Activated CD8-positive, alpha-beta memory T cell treated with anti-CD3 and anti-CD28 coated beads, Interleukin-2, amount 50 U/mL, for 24 hours (primary cell): ENCODE measurements around the gene NEO1.
"Not testable (repeated sequence)": the region's sequence is repeated elsewhere in the genome, so short reads cannot be mapped to it uniquely, and the experiment has no call there.

ENCODE experiments used
- DNase-seq: peaks from one replicate; pipeline ENCODE4 v3.0.0-alpha.2; 2020; ENCODE audit errors: extremely low read depth

The NEO1 gene

DNA sequence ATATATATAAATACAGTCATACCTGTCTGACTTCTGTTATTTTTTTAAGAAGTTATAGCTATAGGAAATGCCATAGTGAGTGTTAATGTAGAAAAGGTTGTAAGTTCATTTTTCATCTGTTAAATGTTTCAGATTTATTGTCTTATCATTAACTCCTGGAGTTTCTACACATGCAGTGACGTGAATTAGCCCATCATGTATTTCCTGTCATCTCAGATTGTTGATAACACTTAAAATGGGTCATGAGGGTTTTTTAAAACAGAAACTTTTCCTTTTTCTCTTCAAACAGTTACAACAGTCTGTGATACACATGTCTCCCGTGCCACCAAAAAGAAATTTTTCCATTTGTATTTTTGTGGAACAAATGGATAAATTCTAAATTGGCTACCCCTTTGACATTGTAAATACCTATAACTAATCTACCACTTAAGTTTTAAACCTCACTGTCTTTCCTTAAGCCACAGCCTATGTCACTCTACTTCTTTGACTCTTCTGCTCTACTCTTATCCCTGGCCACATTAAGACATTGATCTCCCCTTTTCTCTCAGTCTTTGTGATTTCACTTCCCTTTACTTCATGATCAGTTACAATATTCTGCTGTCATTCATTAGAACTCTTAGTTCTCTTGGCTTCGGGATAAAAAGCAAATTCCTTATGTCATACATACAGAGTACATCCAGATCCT is 89.1 kb downstream of the NEO1 start:
- DNase-seq, result no peak

DNA sequence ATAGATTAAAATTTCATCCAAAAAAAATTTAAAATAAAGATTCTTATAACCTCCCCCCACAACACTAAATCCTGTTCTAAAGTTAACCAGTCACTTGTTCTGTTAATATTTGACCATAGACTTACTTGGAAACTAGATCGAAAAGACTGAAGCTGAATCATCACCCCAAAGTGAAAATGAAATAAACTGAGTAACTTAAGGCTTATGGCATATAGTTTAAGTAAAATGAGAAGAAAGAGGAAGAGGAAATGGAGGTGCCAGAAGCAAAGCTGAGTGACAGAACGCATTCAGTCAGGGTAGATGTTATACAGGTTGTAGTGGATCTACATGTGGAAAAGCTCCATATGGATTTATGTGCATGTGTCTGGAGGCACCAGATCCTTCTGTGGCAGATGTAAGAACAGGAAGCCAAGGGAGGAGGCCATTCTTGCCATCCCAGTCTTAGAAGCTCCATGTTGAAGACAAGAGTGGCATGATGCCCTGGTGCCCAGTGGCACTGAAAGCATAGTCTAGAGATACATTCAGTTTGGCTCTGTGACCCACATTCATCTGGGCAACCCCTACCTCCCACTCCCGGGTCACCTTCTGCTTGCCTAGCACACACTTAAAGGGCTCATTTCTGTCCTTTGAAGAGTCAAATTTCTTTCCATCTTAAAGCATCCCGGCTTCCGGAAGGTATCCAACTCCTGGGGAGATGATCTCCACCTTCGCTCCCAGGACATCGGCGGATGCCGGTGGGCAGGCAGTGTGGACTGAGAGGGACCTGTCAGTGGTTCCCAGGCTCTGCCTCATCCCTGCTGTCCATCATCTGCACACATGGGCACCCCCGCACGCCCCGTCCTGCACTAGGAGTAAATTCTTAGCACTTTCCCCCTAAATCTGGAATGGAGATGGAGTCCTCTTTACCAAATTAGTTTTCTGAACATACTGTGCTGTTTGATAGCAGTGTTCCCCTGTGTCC is 90.8 kb downstream of the NEO1 start:
- no peak for DNase-seq

GRCh38 chr15:73143763-73144155 is 91.5 kb downstream of the NEO1 start:
- DNase-seq, result no peak

- no peak for DNase-seq
These were observed 94.2 kb downstream of the NEO1 start for GRCh38 chr15:73146419-73146818.

- DNase-seq, result no peak
These were observed 98.6 kb downstream of the NEO1 start for GRCh38 chr15:73150831-73151230.

DNA sequence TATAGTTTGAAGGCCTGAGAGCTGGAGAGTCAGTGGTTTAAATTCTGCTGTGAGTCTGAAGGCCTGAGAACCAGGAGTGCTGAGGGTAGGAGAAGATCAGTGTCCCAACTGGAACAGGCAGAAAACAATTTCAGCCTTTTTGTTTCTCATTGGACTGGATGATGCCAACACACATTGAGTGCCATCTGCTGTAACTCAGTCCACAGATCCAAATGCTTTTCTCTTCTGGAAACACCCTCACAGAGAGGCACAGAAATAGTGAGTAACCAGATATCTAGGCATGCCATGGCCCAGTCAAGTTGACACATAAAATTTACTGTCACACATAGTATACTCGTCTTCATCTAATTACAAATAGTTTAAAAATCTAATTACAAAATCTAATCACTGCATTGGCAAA is 100.8 kb downstream of the NEO1 start:
- DNase-seq, result no peak

- DNase-seq, result no peak
These were observed 101.2 kb downstream of the NEO1 start for GRCh38 chr15:73153447-73153846.

DNA sequence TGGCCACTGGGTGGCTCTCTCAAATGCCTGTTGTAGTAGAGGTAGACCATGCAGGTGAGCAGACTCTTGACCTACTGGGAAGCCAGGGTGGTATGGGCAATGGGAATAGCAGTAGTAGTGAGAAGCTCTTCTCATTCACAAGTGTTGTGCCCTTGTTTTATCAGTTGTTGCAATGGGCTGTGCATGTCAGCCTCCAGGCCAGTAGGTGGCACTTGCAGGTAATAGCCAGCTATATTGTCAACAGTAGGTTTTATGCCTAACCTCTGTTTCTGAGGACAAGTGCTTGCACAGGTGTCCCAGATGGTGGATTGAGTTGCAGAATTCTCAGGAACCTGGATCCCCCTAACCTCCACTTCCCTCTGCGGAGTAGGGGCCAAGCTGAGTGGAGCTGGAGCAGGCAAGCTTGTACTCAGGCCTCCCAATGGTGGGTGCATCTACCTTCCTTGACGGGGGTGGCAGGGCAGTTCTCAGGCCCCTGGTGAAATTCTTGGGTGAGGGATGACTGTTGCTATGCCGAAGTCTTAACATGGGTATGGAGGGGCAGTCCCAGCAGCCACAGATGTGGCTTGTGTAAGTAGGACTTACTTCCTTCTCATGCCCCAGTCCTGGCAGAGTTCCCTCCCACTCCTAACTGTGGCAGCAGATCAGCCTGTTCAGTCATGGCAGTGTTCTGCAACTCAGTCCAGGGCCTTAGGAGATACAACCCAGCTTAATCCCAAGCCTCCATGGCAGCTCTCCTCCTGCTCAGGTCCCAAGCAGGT is 104.3 kb downstream of the NEO1 start:
- no peak for DNase-seq

DNA sequence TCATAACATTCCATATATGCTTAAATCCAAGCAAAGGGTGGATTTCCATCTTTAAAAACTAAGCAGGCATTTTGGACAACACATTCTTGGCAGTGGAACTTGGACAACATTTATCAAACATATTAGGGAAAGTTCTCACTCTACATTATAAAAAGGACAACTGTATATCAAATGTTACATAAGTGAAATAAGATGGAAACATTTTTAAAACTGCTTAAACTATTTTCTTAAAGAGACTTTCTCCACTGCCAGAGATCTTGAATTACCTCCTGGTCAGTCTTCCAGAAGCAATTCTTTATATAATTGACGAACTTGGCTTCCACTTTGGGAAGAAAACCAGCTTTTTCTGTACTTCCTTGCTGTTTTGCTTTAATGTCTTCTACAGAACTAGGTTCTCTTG is 109.3 kb downstream of the NEO1 start:
- no peak for DNase-seq

DNA sequence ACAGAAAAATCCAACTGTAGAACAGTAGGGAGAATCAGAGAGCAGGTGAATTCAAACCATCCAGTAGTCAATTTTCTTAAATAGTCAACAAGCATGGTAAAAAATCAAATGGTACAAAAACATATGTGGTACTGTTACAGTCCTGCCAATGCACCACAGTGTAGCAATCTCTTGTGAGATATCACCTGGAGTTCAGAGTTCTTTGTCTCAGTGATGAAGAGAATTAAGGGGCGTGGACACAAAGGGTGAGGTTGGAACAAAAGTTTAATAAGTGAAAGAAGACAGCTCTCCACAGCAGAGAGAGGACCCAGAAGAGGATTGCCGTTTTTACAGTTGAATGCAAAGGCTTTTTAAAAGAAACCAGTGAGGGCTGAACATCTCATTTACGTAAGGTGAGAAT is 113.2 kb downstream of the NEO1 start:
- no peak for DNase-seq

- no peak for DNase-seq
These were observed 113.6 kb downstream of the NEO1 start for GRCh38 chr15:73165844-73166243.

- DNase-seq, result not testable (repeated sequence)
These were observed 114.4 kb downstream of the NEO1 start for GRCh38 chr15:73166711-73167110.

DNA sequence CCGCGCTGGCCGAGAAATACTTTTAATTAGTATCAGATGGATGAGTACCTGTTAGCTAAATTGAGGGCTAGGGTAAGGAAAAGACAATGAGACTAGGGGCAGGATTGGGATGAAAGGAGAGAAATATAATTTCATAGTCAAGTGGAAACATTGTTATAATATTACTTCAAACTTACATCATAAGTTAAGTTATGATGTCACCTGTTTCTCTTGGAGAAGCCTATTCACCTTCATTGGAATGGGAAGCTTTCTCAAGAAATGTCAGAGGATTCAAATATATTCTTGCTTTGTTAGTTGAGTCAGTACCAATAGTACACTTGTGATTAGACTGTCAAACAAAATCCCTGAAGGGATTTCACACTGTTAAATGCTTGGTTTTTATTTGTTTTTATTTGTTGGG is 116.2 kb downstream of the NEO1 start:
- DNase-seq, result no peak

DNA sequence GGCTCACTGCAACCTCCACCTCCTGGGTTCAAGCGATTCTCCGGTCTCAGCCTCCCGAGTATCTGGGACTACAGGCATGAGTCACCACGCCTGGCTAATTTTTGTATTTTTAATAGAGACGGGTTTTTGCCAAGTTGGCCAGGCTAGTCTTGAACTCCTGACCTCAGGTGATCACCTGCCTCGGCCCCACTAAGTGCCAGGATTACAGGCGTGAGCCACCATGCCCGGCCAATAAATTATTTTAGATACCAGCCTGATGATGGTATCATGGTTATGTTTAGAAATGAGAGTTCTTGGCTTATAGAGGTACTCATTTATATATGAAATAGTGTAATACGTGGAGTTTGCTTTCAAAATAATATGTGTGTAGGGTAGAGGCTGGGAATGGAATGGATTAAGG is 119.4 kb downstream of the NEO1 start:
- DNase-seq, result no peak

DNA sequence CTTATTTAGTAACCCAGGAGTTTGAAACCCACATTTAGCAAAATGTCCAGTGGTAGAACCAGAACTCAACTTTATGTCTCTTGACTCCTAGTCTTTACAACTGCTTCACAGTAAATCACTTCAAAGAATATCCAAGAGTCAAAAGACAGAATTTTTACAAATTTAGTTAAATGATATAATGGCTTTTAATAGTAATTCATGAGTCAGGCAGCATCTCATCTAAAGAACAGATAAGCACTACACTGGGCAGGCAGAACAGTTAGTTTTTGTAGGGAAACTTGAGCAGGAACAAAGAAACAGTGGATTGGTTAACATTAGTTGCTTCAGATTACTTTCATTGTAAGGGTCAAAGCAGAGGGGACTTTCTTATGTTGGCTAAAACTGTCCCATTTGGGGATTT is 120.2 kb downstream of the NEO1 start:
- DNase-seq, result no peak

DNA sequence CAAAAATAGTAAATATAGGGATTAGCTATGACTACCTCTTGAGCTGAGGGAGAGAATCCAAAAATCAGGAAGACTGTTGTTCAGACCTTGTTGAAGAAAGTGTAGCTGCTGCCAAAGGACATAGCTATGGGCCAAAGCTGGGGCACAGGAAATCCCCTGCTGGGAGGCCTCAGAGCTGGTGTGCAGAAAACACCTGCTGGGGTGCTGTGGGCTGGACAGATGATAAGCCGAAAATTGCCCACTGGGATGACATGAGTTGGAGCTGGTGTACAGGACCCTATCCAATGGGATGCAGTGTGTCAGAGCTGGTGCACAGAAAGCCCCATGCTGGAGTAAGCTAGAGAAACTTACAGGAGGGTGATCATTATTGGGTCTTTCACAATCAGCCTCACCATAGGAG is 121.9 kb downstream of the NEO1 start:
- DNase-seq, result no peak

GRCh38 chr15:73175382-73175781 is 123.1 kb downstream of the NEO1 start:
- no peak for DNase-seq

GRCh38 chr15:73176598-73176997 is 124.3 kb downstream of the NEO1 start:
- no peak for DNase-seq

DNA sequence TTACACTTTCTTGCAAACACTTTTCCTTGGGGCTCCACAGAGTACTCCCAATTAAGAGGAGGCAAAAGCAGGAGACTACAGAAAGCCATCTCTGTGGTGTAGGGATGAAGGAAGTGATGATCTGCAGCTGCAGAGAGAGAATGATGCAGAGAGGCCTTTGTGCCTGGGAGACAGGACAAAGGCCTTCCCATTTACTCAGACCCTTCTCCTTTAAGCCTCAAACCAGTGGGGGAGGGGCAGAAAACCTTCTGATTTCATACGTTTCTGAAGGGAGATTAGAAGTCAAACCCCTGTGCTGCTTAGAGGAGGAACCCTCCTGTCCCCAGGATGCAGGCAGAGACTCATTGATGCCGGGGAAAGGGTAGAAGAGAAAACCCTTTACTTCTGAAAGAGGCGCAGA is 130.8 kb downstream of the NEO1 start:
- DNase-seq, result no peak

DNA sequence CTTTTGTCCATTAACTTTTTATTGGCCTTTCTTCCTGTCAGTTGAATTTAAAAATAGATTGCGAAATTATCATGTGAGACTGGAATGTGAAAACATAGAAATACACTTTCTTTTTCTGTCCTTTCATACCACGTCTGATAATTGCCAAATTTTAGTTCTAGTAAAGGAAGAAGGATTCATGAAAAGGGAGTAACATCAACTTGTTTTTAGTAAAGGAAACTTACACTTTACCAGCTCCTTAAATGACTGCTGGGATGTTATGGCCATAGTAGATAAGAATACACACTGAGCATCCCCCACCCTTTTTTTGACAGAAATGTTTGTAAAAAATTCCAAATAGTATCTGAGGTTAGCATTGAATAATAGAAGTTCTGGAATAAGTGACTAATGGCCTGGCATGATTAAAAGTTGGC is 137.9 kb downstream of the NEO1 start:
- no peak for DNase-seq

- DNase-seq, result no peak
These were observed 142.9 kb downstream of the NEO1 start for GRCh38 chr15:73195166-73195565.

DNA sequence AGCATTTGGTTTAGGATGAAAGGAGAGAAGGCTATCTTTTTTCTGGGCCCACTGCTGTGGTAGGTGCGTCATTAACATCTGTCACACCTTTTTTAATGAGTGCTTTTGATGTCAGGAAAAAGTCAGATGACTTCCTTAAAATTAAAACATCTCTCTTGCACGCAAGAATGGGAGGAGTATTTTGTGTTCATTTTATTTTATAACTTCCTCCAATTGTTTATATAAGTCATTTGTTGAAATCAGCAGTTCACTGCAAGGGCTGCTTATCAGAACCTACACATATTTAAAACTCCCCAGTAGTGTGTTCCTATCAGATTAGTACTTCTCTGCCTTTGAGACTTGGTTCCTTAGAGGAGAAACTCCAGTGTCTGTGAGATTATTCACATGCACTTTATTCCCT is 143.8 kb downstream of the NEO1 start:
- no peak for DNase-seq
